ENCODE results near the gene DLD.

DNA sequence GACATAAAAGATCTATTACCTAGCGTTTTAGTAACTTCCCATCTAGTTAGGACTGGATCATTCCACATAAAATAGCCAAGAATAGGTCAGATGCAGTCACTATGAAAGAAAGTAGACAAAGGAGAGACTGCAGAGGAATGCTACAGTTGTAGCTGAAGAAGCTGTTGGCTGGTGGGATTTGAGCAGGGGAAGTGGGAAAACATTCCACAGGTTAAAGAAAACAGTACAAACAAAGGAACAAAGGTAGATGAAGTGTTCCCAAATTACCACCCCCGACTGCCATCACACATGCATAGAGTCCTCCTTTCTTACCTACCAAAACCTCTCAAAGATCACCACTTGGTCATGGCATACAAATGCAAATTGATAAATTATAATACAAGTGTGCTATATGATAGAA, 41.8 kb downstream of the DLD start:
- TF ChIP-seq, protein P1, sequence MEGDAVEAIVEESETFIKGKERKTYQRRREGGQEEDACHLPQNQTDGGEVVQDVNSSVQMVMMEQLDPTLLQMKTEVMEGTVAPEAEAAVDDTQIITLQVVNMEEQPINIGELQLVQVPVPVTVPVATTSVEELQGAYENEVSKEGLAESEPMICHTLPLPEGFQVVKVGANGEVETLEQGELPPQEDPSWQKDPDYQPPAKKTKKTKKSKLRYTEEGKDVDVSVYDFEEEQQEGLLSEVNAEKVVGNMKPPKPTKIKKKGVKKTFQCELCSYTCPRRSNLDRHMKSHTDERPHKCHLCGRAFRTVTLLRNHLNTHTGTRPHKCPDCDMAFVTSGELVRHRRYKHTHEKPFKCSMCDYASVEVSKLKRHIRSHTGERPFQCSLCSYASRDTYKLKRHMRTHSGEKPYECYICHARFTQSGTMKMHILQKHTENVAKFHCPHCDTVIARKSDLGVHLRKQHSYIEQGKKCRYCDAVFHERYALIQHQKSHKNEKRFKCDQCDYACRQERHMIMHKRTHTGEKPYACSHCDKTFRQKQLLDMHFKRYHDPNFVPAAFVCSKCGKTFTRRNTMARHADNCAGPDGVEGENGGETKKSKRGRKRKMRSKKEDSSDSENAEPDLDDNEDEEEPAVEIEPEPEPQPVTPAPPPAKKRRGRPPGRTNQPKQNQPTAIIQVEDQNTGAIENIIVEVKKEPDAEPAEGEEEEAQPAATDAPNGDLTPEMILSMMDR (IDR thresholded peaks at IDR 0.05), result no peak
- no peak for TF ChIP-seq POLR2AphosphoS5 (IDR thresholded peaks at IDR 0.05)
- no peak for TF ChIP-seq POLR2A (IDR thresholded peaks at IDR 0.05)
